ENCODE measurements around the gene SF3B1. TPM values are rescaled to one million over a fixed set of nuclear protein-coding genes. Genes with fewer than 3 reads are reported as not detected.
"Not testable (repeated sequence)": the region's sequence is repeated elsewhere in the genome, so short reads cannot be mapped to it uniquely, and the experiment has no call there.

Gene SF3B1
- total RNA-seq, 4 donors from 2014 or later, result 313 to 785 (median 486) TPM

- Histone ChIP-seq H3K36me3 (no peaks in the 10 kb centered on the region), H3K27ac (no peak overlapping the region), H3K4me1 (peaks cover 0 to 3% (median 0%) of the 10 kb centered on the region in 4 donors), H3K4me3 (no peak overlapping the region), H3K27me3 (no peaks in the 10 kb centered on the region), H3K9me3 (no peaks in the 10 kb centered on the region)
- no peak for DNase-seq
- TF ChIP-seq CTCF (IDR thresholded peaks at IDR 0.05) (no peak), POLR2A (IDR thresholded peaks at IDR 0.05) (no peak)
These were observed 86.0 kb downstream of the SF3B1 start for GRCh38 chr2:197348721-197349360.

DNA sequence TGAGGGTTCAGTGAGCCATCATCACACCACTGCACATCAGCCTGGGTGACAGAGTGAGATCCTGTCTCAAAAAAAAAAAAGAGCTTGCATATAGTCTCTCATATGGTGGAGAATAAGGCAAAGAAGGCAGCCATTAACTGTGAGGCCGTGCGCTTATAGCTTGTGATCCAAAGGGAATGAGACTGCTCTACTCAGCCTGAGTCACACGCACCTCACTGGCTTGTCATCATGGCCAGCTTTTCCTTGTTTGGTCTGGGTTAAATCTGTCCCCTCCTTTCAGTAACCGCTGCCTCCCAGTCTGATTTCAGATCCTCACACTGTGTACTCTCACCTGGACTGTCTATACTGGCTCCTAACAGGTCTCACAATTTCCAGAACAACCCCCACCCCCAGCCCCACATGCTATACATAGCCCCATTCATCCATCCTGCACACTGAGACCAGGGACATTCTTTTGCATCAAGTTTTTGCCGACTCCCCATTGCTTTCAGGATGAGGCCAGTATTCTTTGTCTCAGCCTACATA is 88.9 kb downstream of the SF3B1 start:
- Histone ChIP-seq H3K27me3 (no peaks in the 10 kb centered on the region), H3K9me3 (no peaks in the 10 kb centered on the region), H3K27ac (no peak overlapping the region), H3K4me3 (no peak overlapping the region), H3K4me1 (peaks cover 0 to 3% (median 0%) of the 10 kb centered on the region in 4 donors), H3K36me3 (no peaks in the 10 kb centered on the region)
- DNase-seq, result no peak
- TF ChIP-seq CTCF (IDR thresholded peaks at IDR 0.05), result no peak
- TF ChIP-seq POLR2A (IDR thresholded peaks at IDR 0.05), result no peak

- not testable (repeated sequence) for H3K4me3 ChIP-seq, H3K36me3 ChIP-seq, H3K27me3 ChIP-seq, H3K9me3 ChIP-seq, DNase-seq, H3K27ac ChIP-seq, H3K4me1 ChIP-seq
These were observed 90.9 kb downstream of the SF3B1 start for GRCh38 chr2:197343968-197344367.

DNA sequence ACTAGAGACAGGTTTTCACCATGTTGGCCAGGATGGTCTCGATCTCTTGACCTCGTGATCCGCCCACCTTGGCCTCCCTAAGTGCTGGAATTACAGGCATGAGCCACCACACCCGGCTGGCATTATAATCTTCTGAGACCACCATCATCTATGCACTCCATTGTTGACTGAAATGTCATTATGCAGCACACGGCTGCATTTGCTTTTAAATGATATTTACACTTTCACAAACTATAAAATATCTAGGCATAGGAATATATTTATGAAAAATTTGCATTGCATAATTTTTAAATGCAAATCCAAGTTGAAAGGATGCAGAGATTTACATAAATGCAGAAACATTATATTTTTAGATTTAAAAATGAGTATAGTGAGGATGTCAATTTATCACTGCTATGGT is 94.2 kb downstream of the SF3B1 start:
- TF ChIP-seq POLR2A (IDR thresholded peaks at IDR 0.05) (no peak), CTCF (IDR thresholded peaks at IDR 0.05) (no peak)
- H3K27me3 ChIP-seq, result no peaks in the 10 kb centered on the region
- no peaks in the 10 kb centered on the region for H3K4me1 ChIP-seq
- H3K27ac ChIP-seq, result no peak overlapping the region
- H3K36me3 ChIP-seq, result no peaks in the 10 kb centered on the region
- H3K9me3 ChIP-seq, result no peaks in the 10 kb centered on the region
- no peak overlapping the region for H3K4me3 ChIP-seq
- DNase-seq, result no peak

Small RNA genes lying within 50 kb of the gene (small RNA-seq; reads per million reads assigned to genes)
- gene RF00394 (0 reads per million in 2 donors), gene RNU6-1029P (0 reads per million in 2 donors)

Other genes with a start within 250 kb of the SF3B1 start
- gene ANKRD44, start 124.2 kb downstream of the SF3B1 start, total RNA-seq, result 100 to 1,000 TPM in 1 of 4 donors, 10 to 100 TPM in 3; 24.8 to 215 (median 32.0) TPM
- gene COQ10B, start 18.5 kb upstream of the SF3B1 start, total RNA-seq, result 10 to 100 TPM; 14.4 to 30.3 (median 22.3) TPM
- 100 to 1,000 TPM in 3 of 4 donors, 10 to 100 TPM in 1; 88.4 to 221 (median 122) TPM for gene HSPD1, start 64.8 kb upstream of the SF3B1 start, total RNA-seq
- gene HSPE1, start 65.4 kb upstream of the SF3B1 start, total RNA-seq, result 10 to 100 TPM; 23.8 to 95.4 (median 67.8) TPM
- gene MOB4, start 81.0 kb upstream of the SF3B1 start, total RNA-seq, result 10 to 100 TPM; 11.0 to 36.3 (median 20.5) TPM
- gene RFTN2, start 240.6 kb upstream of the SF3B1 start, total RNA-seq, result 1 to 10 TPM in 3 of 4 donors, under 1 TPM in 1; 0.47 to 9.9 (median 1.2) TPM

Measured in Peyer's patch (tissue), 4 donors.